ENCODE data around the gene NHSL1.

Gene NHSL1

DNA sequence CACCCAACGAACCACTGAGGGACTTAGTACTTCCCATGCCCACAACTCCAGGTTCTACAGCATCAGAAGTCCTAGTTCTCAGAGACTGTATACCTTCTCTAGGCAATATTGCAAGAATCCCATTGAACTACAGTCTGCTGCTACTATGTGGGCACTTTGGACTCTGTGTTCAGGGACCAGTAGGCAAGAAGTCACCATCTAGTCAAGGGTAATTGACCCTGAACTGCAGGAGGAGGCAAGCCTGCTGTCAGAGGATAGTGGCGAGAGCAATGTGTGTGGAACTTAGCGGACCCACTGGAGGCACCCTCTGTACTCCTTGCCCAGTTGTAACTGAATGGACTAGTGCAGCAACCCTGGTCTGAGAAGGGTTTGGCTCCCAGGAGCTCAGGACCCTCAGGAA, 79.5 kb downstream of the NHSL1 start:
- ATAC-seq (no peak), DNase-seq (no peak)
- Mint-ChIP-seq H3K9me3 (peaks cover 0 to 5% of the 10 kb centered on the region in 2 donors), H3K27ac (no peak overlapping the region), H3K4me3 (no peak overlapping the region), H3K4me1 (peaks cover 6% of the 10 kb centered on the region), H3K27me3 (no peaks in the 10 kb centered on the region)

DNA sequence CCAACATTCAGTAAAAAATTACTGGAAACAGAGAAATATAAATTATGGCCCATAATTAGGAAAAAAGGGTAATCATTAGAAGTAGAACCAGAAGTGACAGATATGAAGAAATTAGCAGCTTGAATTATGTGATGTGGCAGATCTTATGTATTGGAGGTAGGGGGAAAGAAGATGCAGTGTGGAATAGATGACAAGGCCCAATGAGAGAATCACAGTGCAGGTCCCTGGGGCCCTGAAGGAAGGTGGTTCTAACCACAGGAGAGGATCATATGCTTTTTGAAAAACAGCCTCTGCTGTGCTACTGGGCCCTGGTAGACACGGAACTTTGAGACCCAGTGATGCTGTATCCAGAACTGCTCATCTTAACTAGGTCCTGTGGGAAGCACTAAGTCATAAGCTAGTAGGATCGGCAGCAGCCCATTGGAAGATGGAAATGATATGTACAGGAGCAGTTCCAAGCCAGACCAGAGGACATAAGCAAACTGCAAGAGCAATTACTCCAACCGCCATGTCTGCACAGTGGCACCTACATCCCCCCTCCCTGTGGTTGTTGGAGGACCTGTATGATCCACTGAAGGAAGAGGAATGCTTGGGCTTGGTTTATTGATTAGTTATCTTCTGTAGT, 81.1 kb downstream of the NHSL1 start:
- DNase-seq, result no peak
- Mint-ChIP-seq H3K4me1 (peaks cover 3% of the 10 kb centered on the region), H3K27me3 (no peaks in the 10 kb centered on the region), H3K9me3 (peaks cover 0 to 5% of the 10 kb centered on the region in 2 donors), H3K4me3 (no peak overlapping the region), H3K27ac (peak overlapping the region in 1 of 2 donors; percentile 0)
- ATAC-seq, result peak; percentile 52

DNA sequence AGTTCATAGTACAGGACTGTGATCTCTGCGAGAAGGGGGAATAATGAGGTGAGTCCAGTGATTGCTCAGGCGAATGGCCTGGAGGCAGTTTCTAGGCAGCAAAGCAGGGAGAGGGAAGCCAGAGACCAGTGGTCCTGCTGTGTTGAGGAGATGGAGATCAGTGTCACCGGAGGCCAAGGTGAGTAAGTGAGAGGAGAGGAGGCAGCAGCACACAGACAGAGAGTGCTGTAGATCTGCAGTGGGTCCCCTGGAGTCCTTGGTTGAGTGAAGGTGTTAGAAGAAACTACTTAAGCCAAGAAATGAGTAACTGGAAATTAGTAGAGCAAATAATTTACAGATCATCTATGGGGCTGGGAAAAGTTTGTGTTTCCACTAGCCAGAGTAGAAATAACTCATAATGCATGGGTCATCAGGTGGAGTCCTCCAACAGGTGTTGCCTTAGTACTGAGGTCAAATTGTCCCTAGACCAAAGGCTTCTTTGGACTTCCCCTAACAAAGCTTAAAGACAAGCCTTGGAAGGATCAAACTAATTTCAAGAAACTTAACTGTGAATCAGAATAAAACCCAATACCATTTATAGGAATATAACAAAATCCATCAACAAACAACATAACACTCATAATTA, 81.7 kb downstream of the NHSL1 start:
- H3K9me3 Mint-ChIP-seq, result peaks cover 0 to 5% of the 10 kb centered on the region in 2 donors
- ATAC-seq, result peak; percentile 71
- peak overlapping the region in 1 of 2 donors; percentile 77 for H3K27ac Mint-ChIP-seq
- no peaks in the 10 kb centered on the region for H3K27me3 Mint-ChIP-seq
- H3K4me1 Mint-ChIP-seq, result no peaks in the 10 kb centered on the region
- no peak for DNase-seq
- peak overlapping the region in 1 of 2 donors; percentile 13 for H3K4me3 Mint-ChIP-seq

DNA sequence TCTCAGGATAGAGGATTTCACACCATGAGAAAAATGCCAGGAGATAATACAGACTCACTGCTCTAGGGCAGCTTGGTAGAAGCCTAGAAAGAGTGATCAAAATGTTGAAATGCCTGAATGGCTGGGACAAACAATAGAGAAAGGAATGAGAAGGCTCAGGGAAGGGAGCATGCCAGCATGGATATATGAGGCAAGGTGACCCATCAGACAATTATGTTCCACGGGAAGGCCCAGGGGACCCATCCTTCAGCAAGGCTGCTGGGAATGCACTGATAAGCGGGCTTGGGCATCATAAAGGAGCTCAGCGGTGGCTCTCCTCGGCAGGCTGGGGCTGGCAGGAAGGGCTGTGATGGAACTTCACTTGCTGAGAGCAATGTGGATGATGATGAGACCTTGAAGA, 83.1 kb downstream of the NHSL1 start:
- DNase-seq (no peak), ATAC-seq (no peak)
- Mint-ChIP-seq H3K4me3 (no peak overlapping the region), H3K9me3 (peaks cover 0 to 5% of the 10 kb centered on the region in 2 donors), H3K27me3 (no peaks in the 10 kb centered on the region), H3K27ac (peak overlapping the region in 1 of 2 donors; percentile 55), H3K4me1 (peaks cover 7% of the 10 kb centered on the region)

DNA sequence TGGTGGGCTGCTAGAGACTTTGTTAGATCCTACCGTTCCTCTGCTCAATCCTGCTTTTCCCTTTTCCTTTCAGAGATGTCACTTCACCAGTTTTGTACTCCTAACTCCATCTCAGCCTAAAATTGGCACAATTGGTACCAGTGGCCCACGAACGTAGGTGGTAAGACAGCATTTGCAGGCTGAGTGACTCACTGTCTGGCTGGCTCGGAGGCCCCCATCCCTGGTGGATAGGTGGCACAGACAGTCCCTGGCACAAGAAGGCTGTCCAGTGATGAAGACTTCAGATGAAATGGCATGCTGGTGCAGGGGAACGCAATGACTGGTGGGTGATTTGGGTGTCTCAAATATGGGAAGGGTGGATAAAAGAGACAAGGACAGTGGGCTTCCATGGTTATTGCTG, 84.2 kb downstream of the NHSL1 start:
- DNase-seq (no peak), ATAC-seq (no peak)
- H3K4me3 Mint-ChIP-seq, result no peak overlapping the region
- H3K27ac Mint-ChIP-seq, result no peak overlapping the region
- peaks cover 0 to 5% of the 10 kb centered on the region in 2 donors for H3K9me3 Mint-ChIP-seq
- peaks cover 16% of the 10 kb centered on the region for H3K4me1 Mint-ChIP-seq
- no peaks in the 10 kb centered on the region for H3K27me3 Mint-ChIP-seq

DNA sequence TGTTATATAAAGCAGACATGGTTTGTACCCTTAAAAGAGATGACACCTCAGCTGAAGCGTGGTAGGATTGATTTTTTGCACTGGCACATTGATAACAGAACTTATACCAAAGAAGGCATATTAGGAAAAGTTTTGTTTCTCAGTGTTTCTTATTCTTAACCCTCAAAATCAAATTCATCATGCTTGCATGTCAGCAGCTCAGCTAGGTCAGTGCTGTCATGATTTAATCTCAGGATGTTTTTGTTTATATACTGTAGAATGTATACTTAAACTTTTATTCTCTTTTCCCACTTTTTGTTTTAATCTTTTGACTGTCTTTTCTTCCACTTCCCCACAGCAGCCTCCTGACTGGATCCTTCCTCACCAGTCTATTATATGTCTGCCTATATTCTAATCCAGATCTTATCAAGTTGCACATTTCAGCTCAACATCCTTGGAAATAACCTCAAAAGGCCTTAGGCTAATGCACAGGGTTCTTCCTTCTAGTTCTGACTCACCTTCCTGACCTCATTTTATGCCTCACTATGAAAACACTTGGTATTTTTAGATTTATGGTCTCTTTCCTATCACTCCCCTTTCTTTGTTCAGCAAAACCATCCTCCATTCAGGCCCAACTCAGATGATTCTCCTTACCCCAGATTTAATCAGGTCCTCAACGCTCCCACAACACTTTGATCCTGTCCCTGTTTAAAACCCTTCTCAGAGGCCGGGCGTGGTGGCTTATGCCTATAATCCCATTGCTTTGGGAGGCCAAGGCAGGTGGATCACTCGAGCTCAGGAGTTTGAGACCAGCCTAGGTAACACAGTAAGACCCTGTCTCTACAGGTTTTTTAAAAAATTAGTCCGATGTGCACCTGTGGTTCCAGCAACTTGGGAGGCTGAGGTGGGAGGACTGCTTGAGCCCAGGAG, 88.1 kb downstream of the NHSL1 start:
- ATAC-seq (peak; percentile 90), DNase-seq (no peak)
- Mint-ChIP-seq H3K4me3 (peak overlapping the region; percentile 3 to 71), H3K9me3 (no peaks in the 10 kb centered on the region), H3K27me3 (no peaks in the 10 kb centered on the region), H3K27ac (peak overlapping the region; percentile 84 to 86), H3K4me1 (peaks cover 25% of the 10 kb centered on the region)

DNA sequence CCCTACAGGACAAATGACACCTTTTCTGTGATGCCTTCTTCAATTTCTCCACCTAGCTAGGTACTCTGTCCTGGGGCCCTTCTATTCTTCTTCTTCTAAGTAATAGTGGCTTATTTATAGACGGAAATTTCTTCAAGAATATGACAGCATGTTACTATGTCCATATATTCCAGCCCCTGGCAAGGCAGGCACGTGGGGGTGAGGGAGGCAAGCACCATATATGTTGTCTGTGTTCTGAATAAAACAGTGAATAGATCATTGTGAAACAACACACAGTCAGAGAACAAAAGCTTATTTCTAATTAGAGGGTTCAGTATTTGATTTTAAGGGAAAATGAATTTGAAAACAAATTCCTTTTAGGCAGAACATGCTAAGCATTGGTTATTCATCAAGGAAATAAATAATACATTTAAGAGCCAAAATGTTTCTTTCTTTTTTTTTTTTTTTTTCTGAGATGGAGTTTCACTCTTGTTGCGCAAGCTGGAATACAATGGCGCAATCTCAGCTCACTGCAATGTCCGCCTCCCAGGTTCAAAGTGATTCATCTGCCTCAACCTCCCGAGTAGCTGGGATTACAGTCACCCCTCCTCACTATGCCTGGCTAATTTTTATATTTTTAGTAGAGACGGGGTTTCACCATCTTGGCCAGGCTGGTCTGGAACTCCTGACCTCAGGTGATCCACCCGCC, 89.1 kb downstream of the NHSL1 start:
- H3K27ac Mint-ChIP-seq, result no peak overlapping the region
- DNase-seq (no peak), ATAC-seq (no peak)
- H3K27me3 Mint-ChIP-seq, result no peaks in the 10 kb centered on the region
- no peaks in the 10 kb centered on the region for H3K9me3 Mint-ChIP-seq
- peaks cover 35% of the 10 kb centered on the region for H3K4me1 Mint-ChIP-seq
- H3K4me3 Mint-ChIP-seq, result no peak overlapping the region

DNA sequence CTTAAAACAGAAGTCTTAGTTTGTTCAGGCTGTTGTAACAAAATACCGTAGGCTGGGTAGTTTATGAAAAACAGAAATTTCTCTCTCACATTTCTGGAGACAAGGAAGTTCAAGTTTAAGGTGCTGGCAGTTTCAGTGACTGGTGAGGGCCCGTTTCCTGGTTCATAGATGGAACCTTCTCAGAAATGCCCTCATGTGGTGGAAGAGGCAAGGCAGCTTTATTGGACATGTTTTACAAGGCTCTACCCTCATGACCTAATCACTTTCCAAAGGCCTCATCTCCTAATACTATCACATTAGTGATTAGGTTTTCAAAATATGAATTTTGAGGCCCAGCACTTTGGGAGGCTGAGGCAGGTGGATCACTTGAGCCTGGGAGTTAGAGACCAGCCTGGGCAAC, 92.9 kb downstream of the NHSL1 start:
- Mint-ChIP-seq H3K4me1 (peaks cover 46% of the 10 kb centered on the region), H3K9me3 (no peaks in the 10 kb centered on the region), H3K27ac (no peak overlapping the region), H3K4me3 (no peak overlapping the region), H3K27me3 (no peaks in the 10 kb centered on the region)
- DNase-seq (no peak), ATAC-seq (no peak)

DNA sequence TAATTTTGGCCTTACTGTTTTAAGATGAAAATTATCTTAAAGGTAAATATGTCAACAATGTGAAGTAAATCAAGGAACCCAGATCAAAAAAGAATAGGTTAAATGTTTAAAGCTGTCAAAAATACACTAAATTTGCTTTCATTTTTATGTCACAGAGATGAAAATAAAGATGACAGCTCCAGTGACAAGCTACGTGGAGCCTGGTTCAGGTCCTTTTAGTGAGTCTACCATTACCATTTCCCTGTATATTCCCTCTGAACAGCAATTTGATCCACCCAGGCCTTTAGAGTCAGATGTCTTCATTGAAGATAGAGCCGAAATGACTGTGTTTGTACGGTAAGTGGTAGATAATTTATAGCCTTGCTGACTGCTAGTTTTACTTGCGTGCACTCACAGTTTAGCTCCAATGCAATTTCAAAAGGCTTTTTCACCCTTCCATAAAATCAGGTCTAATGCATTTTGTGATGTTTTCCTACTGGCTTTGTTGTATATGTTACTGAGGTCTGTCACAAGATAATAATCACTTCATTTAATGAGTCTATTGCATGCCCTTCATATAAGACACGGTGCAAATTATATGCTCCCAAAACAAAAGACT, 93.4 kb downstream of the NHSL1 start:
- no peaks in the 10 kb centered on the region for H3K9me3 Mint-ChIP-seq
- H3K4me3 Mint-ChIP-seq, result peak overlapping the region in 1 of 2 donors; percentile 35
- ATAC-seq (no peak), DNase-seq (no peak)
- no peaks in the 10 kb centered on the region for H3K27me3 Mint-ChIP-seq
- no peak overlapping the region for H3K27ac Mint-ChIP-seq
- H3K4me1 Mint-ChIP-seq, result peaks cover 40% of the 10 kb centered on the region

DNA sequence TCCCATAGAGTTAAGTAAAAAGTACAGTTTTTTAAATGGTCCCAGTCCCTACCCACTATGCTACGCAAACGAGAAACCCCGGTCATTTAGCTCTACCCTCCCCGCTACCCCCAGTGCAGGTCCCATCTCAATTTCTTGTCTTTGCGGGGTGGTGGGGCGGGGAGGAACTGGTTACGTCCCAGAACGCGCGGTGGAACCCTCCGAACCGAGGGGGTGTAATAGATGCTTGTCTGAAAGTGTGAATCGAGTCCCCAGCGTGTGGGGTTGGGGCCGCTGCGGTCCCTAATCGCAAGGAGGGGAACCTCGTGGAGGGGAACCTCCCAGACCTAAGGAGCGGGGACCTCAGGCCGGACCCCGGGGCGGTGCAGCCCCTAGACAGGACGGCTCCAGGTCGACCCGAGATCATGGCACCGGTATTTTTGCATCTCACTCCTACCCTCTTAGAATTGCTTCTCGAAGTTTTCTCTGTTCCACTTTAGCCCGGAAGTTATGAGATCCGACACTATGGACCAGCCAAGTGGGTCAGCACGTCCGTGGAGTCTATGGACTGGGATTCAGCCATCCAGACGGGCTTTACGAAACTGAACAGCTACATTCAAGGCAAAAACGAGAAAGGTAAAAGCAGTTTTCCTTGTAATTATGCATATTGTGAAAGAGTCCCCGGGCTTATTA, 94.5 kb downstream of the NHSL1 start:
- Mint-ChIP-seq H3K4me1 (peaks cover 31% of the 10 kb centered on the region), H3K4me3 (peak overlapping the region; percentile 82 to 88), H3K27me3 (no peaks in the 10 kb centered on the region), H3K27ac (peak overlapping the region; percentile 41 to 88), H3K9me3 (no peaks in the 10 kb centered on the region)
- peak; percentile 1 for ATAC-seq
- peak in 1 of 2 donors; percentile 42 for DNase-seq

DNA sequence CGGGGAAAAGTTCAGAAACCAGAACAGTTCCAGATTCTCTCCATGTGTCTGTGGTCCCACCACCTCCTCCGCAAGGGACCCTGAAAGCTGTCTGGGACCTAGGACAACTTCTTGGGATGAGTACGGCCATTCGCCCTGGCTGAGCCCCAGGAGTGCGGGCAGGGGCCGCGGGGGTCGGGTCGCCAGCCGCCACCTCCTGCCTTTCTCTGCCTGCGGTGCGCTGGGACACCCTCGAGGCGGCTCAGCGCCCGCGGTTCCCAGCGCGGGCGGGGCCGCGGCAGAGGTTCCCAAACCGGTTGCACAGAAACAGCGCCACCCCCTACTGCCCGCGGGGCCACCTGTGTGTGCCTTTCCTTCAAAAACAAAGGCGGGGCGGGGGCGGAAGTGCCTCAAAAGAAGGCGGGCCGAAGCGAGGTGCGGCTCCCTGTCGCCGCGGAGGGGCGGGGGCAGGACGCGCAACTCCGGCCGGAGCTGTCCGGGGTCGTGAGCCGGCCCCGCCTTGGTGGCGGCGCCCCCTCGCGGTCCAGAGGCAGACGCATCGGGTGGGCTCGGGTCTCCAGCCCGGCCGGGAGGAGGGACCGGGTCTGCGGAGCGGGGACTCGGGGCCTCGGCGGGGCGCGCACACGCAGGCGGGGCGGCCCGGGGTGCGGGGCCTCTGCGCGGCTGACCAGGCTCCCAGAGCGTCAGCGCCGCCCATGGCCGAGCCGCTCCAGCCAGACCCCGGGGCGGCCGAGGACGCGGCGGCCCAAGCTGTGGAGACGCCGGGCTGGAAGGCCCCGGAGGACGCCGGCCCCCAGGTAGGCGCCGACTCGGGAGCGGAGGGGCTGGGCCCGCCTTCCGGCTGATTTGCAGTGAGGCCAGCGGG, 95.3 kb downstream of the NHSL1 start, which contains the start of gene HEBP2:
Gene HEBP2, plus strand, starts transcription at position 423 of the 865 bp plus-strand sequence. Its CDS starts 273 bp downstream, at position 696.
- Mint-ChIP-seq H3K9me3 (no peaks in the 10 kb centered on the region), H3K4me3 (peak within 1 kb of the TSS; percentile 82 to 89), H3K4me1 (peaks cover 26% of the 10 kb centered on the region), H3K27ac (peak within 1 kb of the TSS; percentile 80 to 94), H3K27me3 (no peaks in the 10 kb centered on the region)
- peak; percentile 88 to 93 for DNase-seq
- ATAC-seq, result peak; percentile 90

DNA sequence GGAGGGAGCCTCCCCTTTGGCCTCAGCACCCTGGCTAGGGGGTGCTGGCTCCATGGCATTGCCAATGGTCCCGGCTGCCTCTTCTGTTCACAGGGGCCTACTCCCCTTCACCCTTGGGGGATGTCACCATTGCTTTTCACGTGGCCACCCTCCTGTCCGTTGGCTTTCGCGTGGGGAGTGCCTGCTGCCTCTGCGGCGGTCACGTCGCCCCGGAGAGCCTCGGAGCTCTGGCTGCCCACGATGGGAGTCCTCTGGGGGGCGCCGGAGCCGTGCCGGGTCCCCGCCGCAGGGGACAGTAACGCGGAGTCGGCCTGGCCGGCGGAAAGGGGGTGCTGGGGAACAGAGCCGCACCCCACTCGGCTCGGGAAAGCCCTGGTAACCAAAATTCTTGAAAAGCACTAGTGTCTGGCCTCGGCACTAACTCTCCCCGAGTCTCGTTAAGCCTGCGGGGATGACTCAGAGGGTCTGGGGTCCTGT, 95.9 kb downstream of the NHSL1 start:
- Mint-ChIP-seq H3K9me3 (no peaks in the 10 kb centered on the region), H3K27me3 (no peaks in the 10 kb centered on the region), H3K4me1 (peaks cover 26% of the 10 kb centered on the region), H3K4me3 (peak overlapping the region; percentile 75 to 89), H3K27ac (peak overlapping the region; percentile 80 to 94)
- DNase-seq, result peak; percentile 49 to 56
- peak; percentile 45 for ATAC-seq

DNA sequence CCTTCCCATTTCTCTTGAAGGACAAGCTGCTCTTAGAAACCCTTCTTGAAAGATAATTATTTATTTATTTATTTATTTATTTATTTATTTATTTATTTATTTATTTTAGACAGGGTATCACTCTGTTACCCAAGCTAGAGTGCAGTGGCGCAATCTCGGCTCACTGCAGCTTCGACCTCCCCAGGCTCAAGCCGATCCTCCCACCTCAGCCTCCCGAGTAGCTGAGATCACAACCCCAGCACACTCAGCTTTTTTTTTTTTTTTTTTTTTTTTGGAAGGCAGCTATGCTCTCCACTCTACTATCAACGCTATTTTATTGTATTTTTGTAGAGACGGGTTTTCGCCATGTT, 96.5 kb downstream of the NHSL1 start:
- Mint-ChIP-seq H3K27me3 (no peaks in the 10 kb centered on the region), H3K27ac (peak overlapping the region; percentile 24 to 94), H3K9me3 (no peaks in the 10 kb centered on the region), H3K4me1 (peaks cover 26% of the 10 kb centered on the region), H3K4me3 (peak overlapping the region; percentile 75 to 89)
- ATAC-seq (no peak), DNase-seq (no peak)

All from stimulated activated naive CD8-positive, alpha-beta T cell treated with anti-CD3 and anti-CD28 coated beads, Interleukin-15, amount 100 ng/mL, for 72 hours (primary cell).